Activated effector memory CD4-positive, alpha-beta T cell treated with Interleukin-2 at 50 U/mL for 16 hours (primary cell): ENCODE data around the gene PRSS33.

Experiments
- DNase-seq: peaks from one replicate; pipeline ENCODE4 v3.0.0-alpha.2; 2020

PRSS33 gene

GRCh38 chr16:2819939-2820835 is 32.8 kb upstream of the PRSS33 start:
- DNase-seq, result no peak

- no peak for DNase-seq
These were observed 32.0 kb upstream of the PRSS33 start for GRCh38 chr16:2819179-2819938.

- DNase-seq, result no peak
These were observed 31.0 kb upstream of the PRSS33 start for GRCh38 chr16:2818272-2818876.

- DNase-seq, result no peak
These were observed 30.2 kb upstream of the PRSS33 start for GRCh38 chr16:2817340-2818271.

- DNase-seq, result no peak
These were observed 29.5 kb upstream of the PRSS33 start, which contains the start of gene PRSS21 for GRCh38 chr16:2816751-2817339. TSS of gene PRSS21 (plus strand) at chr16:2817237. CDS start at chr16:2817269, 32 bp downstream.

- no peak for DNase-seq
These were observed 28.0 kb upstream of the PRSS33 start for GRCh38 chr16:2815299-2815771.

- no peak for DNase-seq
These were observed 27.4 kb upstream of the PRSS33 start for GRCh38 chr16:2814551-2815298.

- no peak for DNase-seq
These were observed 26.4 kb upstream of the PRSS33 start for GRCh38 chr16:2813771-2814221.

GRCh38 chr16:2811703-2812471 is 24.5 kb upstream of the PRSS33 start:
- no peak for DNase-seq

- DNase-seq, result no peak
These were observed 23.3 kb upstream of the PRSS33 start for GRCh38 chr16:2810651-2811050.

- DNase-seq, result no peak
These were observed 21.9 kb upstream of the PRSS33 start for GRCh38 chr16:2809149-2809760.

- DNase-seq, result no peak
These were observed 20.8 kb upstream of the PRSS33 start for GRCh38 chr16:2808181-2808580.

- no peak for DNase-seq
These were observed 18.9 kb upstream of the PRSS33 start for GRCh38 chr16:2806286-2806685.

GRCh38 chr16:2804728-2805127 is 17.4 kb upstream of the PRSS33 start:
- DNase-seq, result no peak

GRCh38 chr16:2803545-2804195 is 16.3 kb upstream of the PRSS33 start:
- no peak for DNase-seq

- no peak for DNase-seq
These were observed 12.5 kb upstream of the PRSS33 start for GRCh38 chr16:2799859-2800226.

GRCh38 chr16:2799205-2799858 is 12.0 kb upstream of the PRSS33 start:
- no peak for DNase-seq

- no peak for DNase-seq
These were observed 11.4 kb upstream of the PRSS33 start for GRCh38 chr16:2798723-2799204.
